NCI-H1694 (cell line): ENCODE data around the gene ACTN1.
A peak's percentile ranks its signal among the peaks of the same experiment; 100 is the strongest.

Experiments used
- DNase-seq: peaks from one replicate; lab custom pipeline; 2025; lab: John Stamatoyannopoulos, UW

Gene ACTN1

DNA sequence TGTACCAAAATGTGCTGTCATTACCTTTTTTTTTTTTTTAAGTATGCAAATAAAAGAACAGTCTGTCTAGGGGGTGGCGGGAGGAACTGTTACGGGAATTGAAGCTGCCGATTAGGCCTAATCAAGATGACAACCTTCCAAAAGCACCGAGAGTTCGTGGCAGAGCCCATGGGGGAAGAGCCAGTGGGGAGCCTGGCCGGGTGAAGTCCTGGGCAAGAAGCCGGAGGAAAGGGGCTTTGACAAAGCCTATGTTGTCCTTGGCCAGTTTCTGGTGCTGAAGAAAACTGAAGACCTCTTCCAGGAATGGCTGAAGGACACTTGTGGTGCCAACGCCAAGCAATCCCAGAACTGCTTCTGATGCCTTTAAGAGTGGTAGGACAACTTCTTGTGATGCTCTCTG lies 42.6 kb downstream of the ACTN1 start:
- DNase-seq = no peak

GRCh38 chr14:68935761-68936214 lies 43.3 kb downstream of the ACTN1 start:
- DNase-seq = no peak

DNA sequence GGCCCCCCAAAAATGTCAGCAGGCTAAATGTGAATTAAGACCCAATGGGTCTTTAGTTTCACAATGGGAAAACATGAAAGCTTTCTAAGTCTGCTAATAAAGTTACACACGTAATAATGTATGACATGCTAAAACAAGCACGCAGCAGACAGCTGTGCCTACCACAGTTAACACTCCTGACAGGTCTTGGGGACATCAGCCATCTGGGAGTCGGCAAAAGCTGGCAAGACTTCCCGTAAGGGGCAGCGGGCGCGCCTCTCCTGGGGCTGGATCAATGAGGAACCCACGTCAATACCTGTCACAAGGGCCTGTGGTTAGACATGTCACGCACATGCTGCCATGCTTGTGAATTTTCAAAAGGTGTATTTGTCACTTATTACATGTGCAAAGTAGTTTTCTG lies 45.0 kb downstream of the ACTN1 start:
- DNase-seq = peak; percentile 43

DNA sequence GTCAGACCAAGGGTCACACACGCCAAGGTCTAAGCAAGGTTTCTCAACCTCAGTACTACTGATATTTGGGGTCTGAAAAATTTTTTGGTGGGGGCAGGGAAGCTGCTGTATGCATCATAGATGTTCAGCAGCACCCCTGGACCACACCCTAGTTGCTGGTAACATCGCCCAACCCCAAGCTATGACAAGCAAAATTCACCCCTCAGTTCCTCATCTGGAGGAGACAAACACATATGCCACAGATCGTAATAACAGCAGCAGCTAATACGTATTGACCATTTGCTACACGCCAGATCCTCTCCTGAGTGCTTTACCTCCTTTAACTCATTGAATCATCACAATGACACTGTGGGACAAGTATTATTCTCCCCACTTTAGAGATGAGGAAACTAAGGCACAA lies 46.4 kb downstream of the ACTN1 start:
- DNase-seq = no peak

- DNase-seq = no peak
Observed at GRCh38 chr14:68932231-68932630, 46.9 kb downstream of the ACTN1 start.

GRCh38 chr14:68931474-68932051 lies 47.5 kb downstream of the ACTN1 start:
- no peak for DNase-seq

DNA sequence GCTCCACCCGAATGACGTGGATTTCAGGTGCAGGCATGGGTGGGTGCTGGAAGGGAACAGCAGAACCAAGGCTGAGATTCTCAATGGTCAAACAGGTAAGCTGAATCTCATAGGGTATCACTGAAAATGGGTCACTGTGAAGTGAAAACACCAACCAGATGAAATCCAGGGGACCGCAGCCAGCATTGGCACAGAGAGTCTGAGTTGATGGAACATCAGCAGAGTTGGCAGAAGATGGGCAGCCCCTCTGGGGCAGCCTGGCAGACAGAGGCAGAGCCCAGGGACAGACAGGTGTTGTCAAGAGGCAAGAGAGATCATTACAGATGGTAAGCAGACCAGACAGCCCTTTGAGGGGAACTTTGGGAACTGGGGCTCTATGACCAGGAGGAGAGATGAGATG lies 48.0 kb downstream of the ACTN1 start:
- DNase-seq = no peak

DNA sequence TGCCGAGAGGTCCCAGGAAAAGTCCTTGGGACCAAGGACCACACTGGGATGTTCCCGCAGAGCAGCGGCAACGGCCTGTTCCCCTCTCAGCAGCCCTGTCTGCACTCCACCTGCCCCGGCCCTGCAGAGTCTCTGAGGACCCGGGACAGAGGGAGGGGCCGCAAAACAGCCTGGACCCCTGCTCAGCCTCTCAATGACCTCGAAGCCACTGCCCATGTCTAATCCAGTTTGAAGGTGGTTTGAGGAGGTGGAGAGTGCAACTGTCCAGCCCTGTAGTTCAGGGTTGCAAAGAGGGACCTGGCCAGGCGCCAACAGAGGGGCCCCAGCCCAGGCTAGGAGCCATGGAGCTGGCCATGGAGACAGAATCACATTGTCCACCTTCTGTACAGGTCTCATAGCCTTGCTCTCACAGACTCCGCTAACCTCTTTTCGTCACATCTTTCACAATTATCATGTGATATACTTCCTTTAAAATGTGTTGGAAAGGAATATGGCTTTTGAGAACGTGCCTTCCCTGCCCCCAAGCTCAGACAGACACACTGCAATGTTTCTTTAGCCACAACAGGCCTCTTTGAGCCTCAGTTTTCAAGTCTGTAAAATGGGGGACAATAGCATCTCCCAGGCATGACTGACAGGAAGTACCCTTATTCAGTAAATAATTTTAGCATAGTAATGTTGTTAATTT lies 49.3 kb downstream of the ACTN1 start:
- DNase-seq = no peak

DNA sequence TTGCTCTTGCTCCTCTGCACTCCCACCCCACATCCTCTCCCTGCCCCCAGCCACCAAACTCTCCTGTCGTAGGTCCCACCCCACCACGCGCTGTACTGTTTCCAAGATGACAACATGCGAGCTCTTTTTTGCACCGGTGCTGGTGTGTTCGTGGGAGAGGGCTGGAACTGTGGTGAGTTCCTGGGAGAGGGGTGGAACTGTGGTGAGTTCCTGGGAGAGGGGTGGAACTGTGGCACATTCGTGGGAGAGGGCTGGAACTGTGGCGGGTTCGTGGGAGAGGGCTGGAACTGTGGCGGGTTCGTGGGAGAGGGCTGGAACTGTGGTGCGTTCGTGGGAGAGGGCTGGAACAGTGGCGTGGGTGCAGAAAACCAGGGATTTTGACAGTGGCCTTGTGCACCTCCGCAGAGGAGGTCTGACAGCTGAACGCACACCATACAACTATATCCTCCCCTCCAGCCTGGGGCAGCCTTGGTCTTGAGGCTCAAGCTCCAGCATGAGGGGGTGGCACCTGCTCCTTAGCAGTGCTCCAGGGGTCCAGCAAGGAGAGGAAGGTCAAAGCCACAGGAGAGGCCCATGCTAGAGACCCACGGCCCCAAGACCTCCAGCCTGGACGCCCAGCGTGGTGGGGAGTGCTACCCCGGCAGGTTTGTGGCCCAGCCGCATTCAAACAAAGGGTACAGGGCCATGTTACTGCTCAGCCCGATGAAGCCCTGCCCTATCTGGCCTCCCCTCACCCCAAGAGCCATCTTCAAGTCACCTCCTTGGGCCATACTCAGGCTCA lies 50.1 kb downstream of the ACTN1 start:
- DNase-seq = no peak

GRCh38 chr14:68927956-68928675 lies 51.0 kb downstream of the ACTN1 start:
- no peak for DNase-seq

DNA sequence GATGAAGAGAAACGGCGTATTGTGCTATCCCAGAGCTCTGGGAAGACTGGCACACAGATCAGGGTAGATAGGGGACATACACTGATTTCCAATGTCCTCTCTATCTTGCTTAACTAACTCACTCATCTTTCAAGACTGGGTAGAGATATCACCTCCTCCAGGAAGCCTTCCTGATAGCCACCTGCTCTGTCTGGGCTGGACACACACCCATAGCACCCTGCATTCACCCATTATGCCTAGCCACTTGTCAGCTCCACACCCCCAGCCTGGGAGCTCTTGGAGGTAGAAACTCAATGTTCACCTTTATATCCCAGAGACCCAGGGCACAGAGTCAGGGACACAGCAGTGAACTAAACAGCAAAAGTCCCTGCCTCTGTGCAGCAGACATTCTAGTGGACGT lies 52.0 kb downstream of the ACTN1 start:
- no peak for DNase-seq

DNA sequence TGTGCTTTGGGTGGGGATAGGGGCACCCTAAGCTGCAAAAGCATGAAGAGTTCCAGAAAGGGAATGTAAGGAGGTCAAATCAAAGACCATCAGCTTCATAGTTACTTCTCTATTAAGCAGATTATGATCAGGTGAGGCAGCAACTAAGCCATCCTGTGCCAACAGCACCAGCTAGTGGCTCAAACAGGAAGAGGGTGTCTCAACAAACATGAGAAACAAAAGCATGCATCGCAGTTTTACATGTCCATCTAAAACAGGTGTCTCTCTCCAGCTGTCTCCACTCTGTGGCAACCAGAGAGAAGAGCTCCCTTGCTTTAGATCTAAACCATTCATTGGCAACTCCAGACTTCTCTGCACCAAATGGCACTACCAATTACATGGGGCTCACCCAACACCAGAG lies 52.9 kb downstream of the ACTN1 start:
- DNase-seq = no peak

DNA sequence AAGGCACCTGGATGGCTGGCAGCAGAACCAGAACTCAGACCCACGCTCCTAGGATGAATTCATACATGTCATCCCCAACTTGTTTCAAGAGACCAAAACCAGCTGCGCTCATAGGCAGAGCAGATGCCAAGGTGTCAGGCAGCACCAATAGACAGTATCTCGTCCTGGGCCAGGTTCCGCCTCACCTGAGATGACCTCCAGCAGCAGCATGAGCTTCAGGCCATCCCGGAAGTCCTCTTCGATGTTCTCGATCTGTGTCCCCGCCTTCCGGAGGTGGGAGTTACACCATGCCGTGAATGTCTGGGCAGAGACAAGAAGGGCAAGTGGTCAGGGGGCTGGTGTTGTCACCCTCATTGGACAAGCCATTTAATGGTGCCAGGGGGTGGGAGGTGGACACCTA lies 53.7 kb downstream of the ACTN1 start:
- no peak for DNase-seq

DNA sequence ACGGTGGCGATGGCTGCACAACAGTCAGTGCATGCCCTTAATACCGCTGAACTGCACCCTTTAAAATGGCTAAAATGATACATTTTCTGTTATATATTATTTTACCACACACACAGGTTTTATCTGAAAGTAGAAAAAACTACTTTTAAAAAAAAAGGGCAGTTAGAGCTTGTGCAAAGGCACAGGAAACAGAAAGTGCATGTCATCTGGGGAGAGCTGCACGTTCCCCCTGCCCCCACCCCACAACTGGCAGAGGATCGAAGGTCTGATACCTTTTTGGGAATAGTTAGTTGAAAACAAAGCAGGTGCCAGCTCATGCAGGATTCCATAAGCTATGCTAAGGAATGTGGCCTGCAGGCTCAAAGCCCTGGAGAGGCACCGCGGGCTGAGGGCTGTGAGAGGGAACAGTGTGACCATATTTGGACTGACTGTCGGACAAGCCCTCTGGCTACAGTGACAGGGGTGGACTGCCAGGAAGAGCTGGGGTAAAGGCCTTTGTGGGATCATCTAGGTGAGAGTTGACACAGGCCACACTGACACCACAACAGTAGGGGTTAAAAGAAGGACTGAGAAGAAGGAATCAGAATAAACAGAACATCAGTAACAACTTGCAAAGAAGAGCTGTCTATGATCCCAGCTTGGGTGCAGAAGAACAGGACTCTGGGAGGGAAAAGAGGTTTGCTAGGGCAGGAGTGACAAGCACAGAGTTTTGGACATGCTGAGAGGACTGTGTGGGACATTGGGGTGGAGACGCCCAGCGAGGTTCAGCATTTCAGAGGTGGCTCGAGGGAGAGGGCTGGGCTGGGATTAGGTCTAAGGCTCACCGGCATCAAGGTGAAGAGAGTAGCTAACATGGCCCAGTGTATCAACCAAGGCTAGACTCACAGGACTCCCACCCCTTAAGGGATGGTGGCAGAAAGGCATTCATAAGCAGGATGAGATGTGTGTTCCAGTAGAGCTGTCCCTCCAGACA lies 54.6 kb downstream of the ACTN1 start:
- no peak for DNase-seq

GRCh38 chr14:68922886-68923285 lies 56.2 kb downstream of the ACTN1 start:
- no peak for DNase-seq

DNA sequence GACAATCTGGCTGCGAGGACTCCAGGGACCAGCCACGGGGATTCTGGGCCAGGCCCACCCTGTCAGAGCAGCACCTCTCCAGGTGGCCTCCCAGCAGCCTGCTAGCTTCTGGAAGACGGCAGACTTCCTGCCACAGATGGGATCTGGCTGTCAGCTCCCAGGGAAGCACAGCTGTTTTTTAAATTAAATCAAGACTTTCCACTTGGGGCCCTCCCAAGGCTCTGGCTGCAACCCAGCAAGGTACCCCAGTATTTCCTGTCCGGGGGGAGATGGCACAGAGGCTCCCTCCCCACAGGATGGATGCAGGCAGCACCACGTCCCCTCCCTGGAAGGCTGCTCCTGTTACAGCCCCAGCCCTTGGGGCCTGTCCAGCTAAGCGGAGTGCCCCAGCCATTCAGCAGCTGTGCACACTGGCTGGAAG lies 56.9 kb downstream of the ACTN1 start:
- DNase-seq = no peak

DNA sequence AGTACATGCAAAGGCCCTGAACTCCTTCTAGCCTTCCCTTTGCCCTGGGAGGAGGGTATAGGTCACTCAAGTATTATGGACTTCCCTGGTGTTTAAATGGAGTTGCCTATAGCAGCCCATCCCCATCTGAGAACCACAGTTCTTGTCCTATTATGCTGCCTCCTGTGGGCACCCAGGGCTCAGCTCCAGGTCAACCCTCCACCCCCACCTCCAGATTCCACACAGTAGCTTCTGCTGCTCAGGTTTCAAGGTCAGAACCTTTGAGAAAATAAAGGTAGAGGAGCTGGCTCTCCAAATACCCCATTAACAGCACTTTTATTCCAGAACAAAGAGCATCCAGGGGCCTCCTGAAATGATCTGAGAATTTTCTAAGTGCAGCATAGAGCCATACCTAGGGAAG lies 57.4 kb downstream of the ACTN1 start:
- no peak for DNase-seq

- no peak for DNase-seq
Observed at GRCh38 chr14:68921049-68921448, 58.1 kb downstream of the ACTN1 start.

GRCh38 chr14:68919129-68919927 lies 59.8 kb downstream of the ACTN1 start:
- DNase-seq = no peak

DNA sequence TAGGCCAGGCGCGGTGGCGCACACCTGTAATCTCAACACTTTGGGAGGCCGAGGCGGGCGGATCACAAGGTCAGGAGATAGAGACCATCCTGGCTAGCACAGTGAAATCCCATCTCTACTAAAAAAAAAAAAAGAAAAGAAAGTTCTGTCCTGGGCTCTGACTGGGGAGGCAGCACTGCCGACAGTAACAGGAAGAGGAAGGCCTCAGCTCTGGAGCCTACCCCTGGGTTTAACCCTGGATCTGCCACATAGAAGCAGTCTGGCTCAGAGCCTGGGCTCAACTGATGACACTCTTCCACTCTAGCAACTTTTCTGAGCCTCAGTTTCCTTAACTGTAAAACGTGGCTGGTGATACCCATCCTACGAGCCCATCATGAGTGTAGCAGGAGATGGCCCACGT lies 60.5 kb downstream of the ACTN1 start:
- DNase-seq = no peak
